Chondrocyte (in vitro differentiated cells): ENCODE measurements around the gene RSF1. TPM values are rescaled to one million over a fixed set of nuclear protein-coding genes. Genes with fewer than 3 reads are reported as not detected.
"Not testable (repeated sequence)": the region's sequence is repeated elsewhere in the genome, so short reads cannot be mapped to it uniquely, and the experiment has no call there.

ENCODE experiments used
- DNase-seq: peaks from one replicate; pipeline ENCODE4 v3.0.0; 2021; ENCODE audit warnings: mixed read lengths, low spot score
- H3K27ac Mint-ChIP-seq: one replicate; pipeline ENCODE4 v1.8.0; 2021; ENCODE audit warnings: mild to moderate bottlenecking, moderate library complexity, mixed read lengths; ENCODE audit not compliant: unreplicated experiment
- H3K27me3 Mint-ChIP-seq: 2 replicates; pipeline ENCODE4 v1.8.0; 2021; ENCODE audit warnings: low read depth, mixed read lengths
- H3K36me3 Mint-ChIP-seq: 2 replicates; pipeline ENCODE4 v1.8.0; 2021; ENCODE audit warnings: low read depth, mixed read lengths
- H3K4me1 Mint-ChIP-seq: 2 replicates; pipeline ENCODE4 v1.8.0; 2021; ENCODE audit warnings: low read depth, mild to moderate bottlenecking, mixed read lengths
- H3K4me3 Mint-ChIP-seq: one replicate; pipeline ENCODE4 v1.8.0; 2021; ENCODE audit warnings: mild to moderate bottlenecking, moderate library complexity, mixed read lengths; ENCODE audit not compliant: unreplicated experiment
- H3K9me3 Mint-ChIP-seq: 2 replicates; pipeline ENCODE4 v1.8.0; 2021; ENCODE audit warnings: low read depth, mixed read lengths
- CTCF ChIP-seq: fragments of 200-600 bp; sonication (generic); IDR thresholded peaks from 2 replicates; pipeline ENCODE4 v1.5.0; 2021; ENCODE audit warnings: antibody characterized with exemption, mild to moderate bottlenecking, moderate library complexity
- total RNA-seq: library from RNA; stranded (reverse); gene quantifications from 3 replicates; pipeline ENCODE4 v1.2.1, GENCODE V29; 2021

RSF1 gene
- total RNA-seq, 1 donor from 2014 or later = 64.2 TPM

GRCh38 chr11:77823775-77824174 is 3.3 kb upstream of the RSF1 start:
- Mint-ChIP-seq H3K36me3 (peaks cover 2% of the 10 kb centered on the region), H3K4me3 (peak overlapping the region; percentile 30), H3K9me3 (no peaks in the 10 kb centered on the region), H3K27ac (peak overlapping the region; percentile 67), H3K4me1 (peaks cover 32% of the 10 kb centered on the region), H3K27me3 (no peaks in the 10 kb centered on the region)
- DNase-seq = no peak
- no peak for TF ChIP-seq CTCF

DNA sequence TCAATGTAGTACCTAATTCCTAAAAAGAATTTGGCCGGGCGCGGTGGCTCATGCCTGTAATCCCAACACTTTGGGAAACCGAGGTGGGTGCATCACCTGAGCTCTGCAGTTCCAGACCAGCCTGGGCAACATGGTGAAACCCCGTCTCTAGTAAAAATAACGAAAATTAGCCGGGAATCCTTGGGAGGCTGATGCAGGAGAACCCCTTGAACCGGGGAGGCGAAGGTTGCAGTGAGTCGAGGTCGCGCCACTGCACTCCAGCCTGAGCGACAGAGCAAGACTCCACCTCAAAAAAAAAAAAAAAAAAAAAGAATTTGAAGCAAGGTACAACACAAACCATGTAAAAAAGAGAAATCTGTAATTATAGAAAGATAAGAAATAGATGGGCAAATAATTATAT is 1.6 kb upstream of the RSF1 start:
- DNase-seq, H3K36me3 Mint-ChIP-seq, H3K27ac Mint-ChIP-seq, H3K27me3 Mint-ChIP-seq, H3K9me3 Mint-ChIP-seq: not testable (repeated sequence)
- peaks cover 43% of the 10 kb centered on the region for H3K4me1 Mint-ChIP-seq
- H3K4me3 Mint-ChIP-seq = peak overlapping the region; percentile 99

DNA sequence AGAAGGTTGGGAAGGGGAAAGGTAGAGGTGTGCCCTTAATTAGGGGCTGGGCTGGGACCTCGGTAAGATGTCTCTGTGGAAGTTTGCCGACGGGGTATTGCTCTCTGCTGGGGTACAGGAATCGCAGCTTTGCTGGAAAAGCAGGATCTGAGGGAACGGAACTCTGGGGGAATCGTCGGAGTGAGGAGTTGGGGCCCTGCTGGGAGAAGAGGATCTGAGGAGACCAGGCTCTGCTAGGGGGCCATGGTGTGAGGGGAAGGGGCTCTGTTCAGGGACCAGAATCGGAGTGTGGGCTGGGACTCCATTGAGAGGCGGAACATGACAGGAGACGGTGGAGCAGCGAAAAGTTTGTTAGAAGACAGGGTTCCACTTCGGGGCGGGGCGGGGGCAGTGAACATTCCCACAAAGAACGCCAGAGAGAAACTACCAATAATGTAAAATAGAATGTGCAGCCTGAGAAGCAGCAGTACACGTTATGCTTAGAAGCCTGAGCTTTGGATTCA is 878 bp upstream of the RSF1 start:
- Mint-ChIP-seq H3K9me3 (no peaks in the 10 kb centered on the region), H3K4me1 (peaks cover 50% of the 10 kb centered on the region), H3K4me3 (peak overlapping the region; percentile 99), H3K27ac (peak overlapping the region; percentile 97), H3K27me3 (no peaks in the 10 kb centered on the region), H3K36me3 (peaks cover 2% of the 10 kb centered on the region)
- TF ChIP-seq CTCF = no peak
- no peak for DNase-seq

GRCh38 chr11:77819921-77820564 is 479 bp downstream of the RSF1 start:
- H3K36me3 Mint-ChIP-seq = peaks cover 2% of the 10 kb centered on the region
- DNase-seq = no peak
- H3K4me1 Mint-ChIP-seq = peaks cover 54% of the 10 kb centered on the region
- no peaks in the 10 kb centered on the region for H3K27me3 Mint-ChIP-seq
- H3K4me3 Mint-ChIP-seq = peak overlapping the region; percentile 99
- H3K27ac Mint-ChIP-seq = peak overlapping the region; percentile 97
- no peaks in the 10 kb centered on the region for H3K9me3 Mint-ChIP-seq
- TF ChIP-seq CTCF = no peak

- Mint-ChIP-seq H3K4me1 (peaks cover 50% of the 10 kb centered on the region), H3K4me3 (peak overlapping the region; percentile 99), H3K27ac (peak overlapping the region; percentile 93)
Measured at GRCh38 chr11:77819411-77819920, 1.1 kb downstream of the RSF1 start.

More at GRCh38 chr11:77819411-77819920, 1.1 kb downstream of the RSF1 start:
- Mint-ChIP-seq H3K9me3 (no peaks in the 10 kb centered on the region), H3K27me3 (no peaks in the 10 kb centered on the region), H3K36me3 (peaks cover 2% of the 10 kb centered on the region)
- no peak for DNase-seq
- no peak for TF ChIP-seq CTCF
